Measurements from ENCODE around the gene B3GNT3. TPM values are rescaled to one million over a fixed set of nuclear protein-coding genes. Genes with fewer than 3 reads are reported as not detected.
"Not testable (repeated sequence)": the region's sequence is repeated elsewhere in the genome, so short reads cannot be mapped to it uniquely, and the experiment has no call there.

B3GNT3 gene
- total RNA-seq, 1 donor from 2014 or later = not detected

GRCh38 chr19:17777840-17778239 lies 17.1 kb upstream of the B3GNT3 start:
- Mint-ChIP-seq H3K36me3 (ENCODE audit: low read depth) (peaks cover 59% of the 10 kb centered on the region), H3K4me1 (peaks cover 15% of the 10 kb centered on the region)
- not testable (repeated sequence) for DNase-seq, H3K9me3 Mint-ChIP-seq, H3K27ac Mint-ChIP-seq, H3K27me3 Mint-ChIP-seq, H3K4me3 Mint-ChIP-seq
- intact Hi-C loops (cut with micrococcal nuclease) = loop anchor here (5.0 kb wide), 1 partner anchor 56 kb away; no protein-coding TSS in a partner anchor

GRCh38 chr19:17778251-17778967 lies 16.5 kb upstream of the B3GNT3 start:
- intact Hi-C loops (cut with micrococcal nuclease) = loop anchor here (5.0 kb wide), 1 partner anchor 56 kb away; no protein-coding TSS in a partner anchor
- H3K36me3 Mint-ChIP-seq (ENCODE audit: low read depth) = peaks cover 56% of the 10 kb centered on the region
- H3K27me3 Mint-ChIP-seq = no peaks in the 10 kb centered on the region
- no peak overlapping the region for H3K4me3 Mint-ChIP-seq
- H3K9me3 Mint-ChIP-seq = no peaks in the 10 kb centered on the region
- H3K27ac Mint-ChIP-seq = no peak overlapping the region
- peak; percentile 82 for DNase-seq
- peaks cover 15% of the 10 kb centered on the region for H3K4me1 Mint-ChIP-seq

GRCh38 chr19:17778968-17779929 lies 15.7 kb upstream of the B3GNT3 start:
- Mint-ChIP-seq H3K4me3 (no peak overlapping the region), H3K27me3 (no peaks in the 10 kb centered on the region), H3K36me3 (ENCODE audit: low read depth) (peaks cover 52% of the 10 kb centered on the region), H3K9me3 (no peaks in the 10 kb centered on the region), H3K4me1 (peaks cover 17% of the 10 kb centered on the region), H3K27ac (peak overlapping the region; percentile 73)
- peak; percentile 53 for DNase-seq
- intact Hi-C loops (cut with micrococcal nuclease) = loop anchor here (5.0 kb wide), 1 partner anchor 57 kb away; no protein-coding TSS in a partner anchor

- Mint-ChIP-seq H3K27ac (no peak overlapping the region), H3K4me1 (peaks cover 18% of the 10 kb centered on the region), H3K9me3 (no peaks in the 10 kb centered on the region), H3K4me3 (no peak overlapping the region), H3K36me3 (ENCODE audit: low read depth) (peaks cover 46% of the 10 kb centered on the region), H3K27me3 (no peaks in the 10 kb centered on the region)
- DNase-seq = no peak
- intact Hi-C loops (cut with micrococcal nuclease) = loop anchor here (5.0 kb wide), 1 partner anchor 77 kb away; the partner anchor contains the start of gene RPL18A
These were observed 14.2 kb upstream of the B3GNT3 start for GRCh38 chr19:17780781-17781180.

GRCh38 chr19:17783721-17784120 lies 11.2 kb upstream of the B3GNT3 start:
- intact Hi-C loops (cut with micrococcal nuclease) = loop anchor here (2.0 to 5.0 kb wide), 2 partner anchors 74 to 79 kb away; partner anchors contain the start of gene RPL18A

GRCh38 chr19:17784201-17785008 lies 10.5 kb upstream of the B3GNT3 start:
- Mint-ChIP-seq H3K27me3 (no peaks in the 10 kb centered on the region), H3K4me1 (peaks cover 9% of the 10 kb centered on the region), H3K36me3 (ENCODE audit: low read depth) (peaks cover 47% of the 10 kb centered on the region), H3K9me3 (no peaks in the 10 kb centered on the region), H3K27ac (peak overlapping the region; percentile 45), H3K4me3 (no peak overlapping the region)
- intact Hi-C loops (cut with micrococcal nuclease) = loop anchor here (2.0 to 5.0 kb wide), 2 partner anchors 73 to 80 kb away; partner anchors contain the start of gene RPL18A
- peak; percentile 91 for DNase-seq

More at GRCh38 chr19:17783721-17784120, 11.2 kb upstream of the B3GNT3 start:
- not testable (repeated sequence) for H3K27me3 Mint-ChIP-seq, H3K27ac Mint-ChIP-seq, DNase-seq, H3K4me3 Mint-ChIP-seq, H3K9me3 Mint-ChIP-seq
- Mint-ChIP-seq H3K4me1 (peaks cover 14% of the 10 kb centered on the region), H3K36me3 (ENCODE audit: low read depth) (peaks cover 45% of the 10 kb centered on the region)

GRCh38 chr19:17787274-17787913 lies 7.5 kb upstream of the B3GNT3 start:
- Mint-ChIP-seq H3K4me3 (no peak overlapping the region), H3K4me1 (peaks cover 11% of the 10 kb centered on the region), H3K27me3 (no peaks in the 10 kb centered on the region), H3K27ac (no peak overlapping the region), H3K36me3 (ENCODE audit: low read depth) (peaks cover 36% of the 10 kb centered on the region), H3K9me3 (no peaks in the 10 kb centered on the region)
- intact Hi-C loops (cut with micrococcal nuclease) = no loop called here
- no peak for DNase-seq

GRCh38 chr19:17788632-17789031 lies 6.3 kb upstream of the B3GNT3 start:
- Mint-ChIP-seq H3K27ac (no peak overlapping the region), H3K27me3 (peaks cover under 1% of the 10 kb centered on the region)
- intact Hi-C loops (cut with micrococcal nuclease) = no loop called here

GRCh38 chr19:17790059-17790780 lies 4.7 kb upstream of the B3GNT3 start:
- H3K4me1 Mint-ChIP-seq = peaks cover 14% of the 10 kb centered on the region
- H3K36me3 Mint-ChIP-seq (ENCODE audit: low read depth) = peaks cover 23% of the 10 kb centered on the region
- intact Hi-C loops (cut with micrococcal nuclease) = no loop called here
- no peaks in the 10 kb centered on the region for H3K9me3 Mint-ChIP-seq
- H3K4me3 Mint-ChIP-seq = no peak overlapping the region
- peak overlapping the region; percentile 7 for H3K27ac Mint-ChIP-seq
- peaks cover 10% of the 10 kb centered on the region for H3K27me3 Mint-ChIP-seq
- no peak for DNase-seq

More at GRCh38 chr19:17788632-17789031, 6.3 kb upstream of the B3GNT3 start:
- H3K4me3 Mint-ChIP-seq = no peak overlapping the region
- H3K4me1 Mint-ChIP-seq = peaks cover 13% of the 10 kb centered on the region
- H3K9me3 Mint-ChIP-seq = no peaks in the 10 kb centered on the region
- DNase-seq = no peak
- peaks cover 31% of the 10 kb centered on the region for H3K36me3 Mint-ChIP-seq (ENCODE audit: low read depth)

- peaks cover 1% of the 10 kb centered on the region for H3K36me3 Mint-ChIP-seq (ENCODE audit: low read depth)
- intact Hi-C loops (cut with micrococcal nuclease) = no loop called here
- no peaks in the 10 kb centered on the region for H3K9me3 Mint-ChIP-seq
- H3K4me1 Mint-ChIP-seq = peaks cover 18% of the 10 kb centered on the region
- no peak for DNase-seq
- no peak overlapping the region for H3K27ac Mint-ChIP-seq
- peak overlapping the region; percentile 50 for H3K4me3 Mint-ChIP-seq
- peaks cover 16% of the 10 kb centered on the region for H3K27me3 Mint-ChIP-seq
These were observed 567 bp upstream of the B3GNT3 start for GRCh38 chr19:17794412-17794730.

GRCh38 chr19:17795495-17795856 lies 538 bp downstream of the B3GNT3 start:
- H3K27ac Mint-ChIP-seq = peak overlapping the region; percentile 29
- peak overlapping the region; percentile 23 for H3K4me3 Mint-ChIP-seq
- H3K36me3 Mint-ChIP-seq (ENCODE audit: low read depth) = no peaks in the 10 kb centered on the region
- peaks cover 16% of the 10 kb centered on the region for H3K27me3 Mint-ChIP-seq
- intact Hi-C loops (cut with micrococcal nuclease) = no loop called here
- no peaks in the 10 kb centered on the region for H3K9me3 Mint-ChIP-seq
- H3K4me1 Mint-ChIP-seq = peaks cover 18% of the 10 kb centered on the region
- DNase-seq = no peak

GRCh38 chr19:17796013-17796837 lies 1.3 kb downstream of the B3GNT3 start:
- H3K4me1 Mint-ChIP-seq = peaks cover 18% of the 10 kb centered on the region
- intact Hi-C loops (cut with micrococcal nuclease) = no loop called here
- H3K27me3 Mint-ChIP-seq = peaks cover 16% of the 10 kb centered on the region
- no peaks in the 10 kb centered on the region for H3K36me3 Mint-ChIP-seq (ENCODE audit: low read depth)
- no peak for DNase-seq
- no peak overlapping the region for H3K4me3 Mint-ChIP-seq
- no peak overlapping the region for H3K27ac Mint-ChIP-seq
- H3K9me3 Mint-ChIP-seq = no peaks in the 10 kb centered on the region

Data from activated CD4-positive, alpha-beta T cell treated with anti-CD3 and anti-CD28 coated beads, Interleukin-2, amount 10 ng/mL, durations not matched to agents 24 days and 14 days (primary cell).